H1 (cell line): Measurements from ENCODE around the gene TOM1. TPM values are rescaled to one million over a fixed set of nuclear protein-coding genes. Genes with fewer than 3 reads are reported as not detected.

Source experiments
- CTCF ChIA-PET: fragments of 300-600 bp; sonication (Branson Sonifier 250); formaldehyde crosslinking; loops from one replicate; lab custom pipeline; 2021; ENCODE audit not compliant: partially characterized antibody; lab: Charles Lee
- POLR2A ChIA-PET: fragments of 300-600 bp; sonication (Branson Sonifier 250); formaldehyde crosslinking; loops from one replicate; lab custom pipeline; 2021; ENCODE audit warnings: inconsistent platforms; ENCODE audit not compliant: partially characterized antibody; lab: Charles Lee
- DNase-seq, 2 experiments: peaks; one replicate each; pipeline versions ENCODE4 v3.0.0 to v3.0.0-alpha.2; 2010 to 2022; ENCODE audit warnings: low spot score in 2 of 2, low read depth in 1 of 2, mixed read lengths in 1 of 2
- FAIRE-seq: peaks from 2 replicates; lab custom pipeline; 2011; peaks lifted over from hg19 to GRCh38; lab: Jason Lieb, UNC
- H2AFZ ChIP-seq: 2 replicates; pipeline ENCODE4 v1.8.1; 2012; ENCODE audit warnings: low read length, inconsistent platforms
- H2AK5ac ChIP-seq: 2 replicates; pipeline ENCODE4 v1.6.1; 2013; ENCODE audit warnings: low read depth, low read length
- H2BK120ac ChIP-seq: replicated peaks from 2 replicates; pipeline ENCODE3; 2013; ENCODE audit warnings: low read depth, low read length, inconsistent platforms
- H2BK12ac ChIP-seq: 2 replicates; pipeline ENCODE4 v1.6.1; 2013; ENCODE audit warnings: low read depth, low read length
- H2BK15ac ChIP-seq: 2 replicates; pipeline ENCODE4 v1.6.1; 2013; ENCODE audit warnings: low read length
- H2BK20ac ChIP-seq: 2 replicates; pipeline ENCODE4 v1.6.1; 2013; ENCODE audit warnings: low read length
- H2BK5ac ChIP-seq: 2 replicates; pipeline ENCODE4 v1.6.1; 2013; ENCODE audit warnings: low read depth, low read length
- H3K14ac ChIP-seq: 2 replicates; pipeline ENCODE4 v1.6.1; 2013; ENCODE audit warnings: inconsistent platforms; ENCODE audit not compliant: insufficient read length
- H3K18ac ChIP-seq: 2 replicates; pipeline ENCODE4 v1.6.1; 2013; ENCODE audit warnings: low read length; ENCODE audit errors: extremely low read depth
- H3K23ac ChIP-seq: 2 replicates; pipeline ENCODE4 v1.6.1; 2013; ENCODE audit warnings: inconsistent platforms; ENCODE audit not compliant: insufficient read length
- H3K23me2 ChIP-seq: 2 replicates; pipeline ENCODE4 v1.6.1; 2013; ENCODE audit warnings: low read depth, low read length
- H3K27ac ChIP-seq: 2 replicates; pipeline ENCODE4 v1.6.1; 2011; ENCODE audit warnings: low read depth, low read length, inconsistent platforms
- H3K27me3 ChIP-seq, 4 experiments: replicated peaks in 1 of 4; 1 replicate in 1 of 4; 2 replicates in 3 of 4; pipeline versions ENCODE4 v1.6.1 to v1.8.1; 2011 to 2013; ENCODE audit warnings: low read length in 3 of 4, mild to moderate bottlenecking in 3 of 4, inconsistent platforms in 2 of 4, mixed read lengths in 2 of 4, moderate library complexity in 1 of 4; ENCODE audit not compliant: control insufficient read depth in 3 of 4, insufficient read depth in 3 of 4; ENCODE audit errors: extremely low read depth in 1 of 4
- H3K36me3 ChIP-seq, 4 experiments: 2 replicates each; pipeline versions ENCODE4 v1.6.1 to v1.8.1; 2011 to 2013; ENCODE audit warnings: mild to moderate bottlenecking in 4 of 4, low read length in 3 of 4, moderate library complexity in 2 of 4, control low read depth in 1 of 4, inconsistent platforms in 1 of 4; ENCODE audit not compliant: insufficient read depth in 4 of 4, control insufficient read depth in 2 of 4
- H3K4ac ChIP-seq: replicated peaks from 2 replicates; pipeline ENCODE3; 2013; ENCODE audit warnings: low read length, low read depth, mixed read lengths, inconsistent platforms; ENCODE audit not compliant: insufficient read length
- H3K4me1 ChIP-seq, 4 experiments: replicated peaks in 1 of 4; 1 replicate in 1 of 4; 2 replicates in 3 of 4; pipeline versions ENCODE4 v1.6.1 to v1.8.1; 2011 to 2013; ENCODE audit warnings: low read length in 3 of 4, inconsistent platforms in 2 of 4, mixed read lengths in 1 of 4; ENCODE audit not compliant: insufficient read depth in 4 of 4, control insufficient read depth in 3 of 4
- H3K4me2 ChIP-seq, 2 experiments: 2 replicates each; pipeline versions ENCODE4 v1.6.1 to v1.8.1; 2011 to 2013; ENCODE audit warnings: low read depth in 2 of 2, low read length in 2 of 2, control low read depth in 1 of 2, inconsistent platforms in 1 of 2, mild to moderate bottlenecking in 1 of 2; ENCODE audit not compliant: insufficient read depth in 1 of 2
- H3K4me3 ChIP-seq, 4 experiments: fragments of 200-600, 300-600 bp in 1 of 4; sonication (generic), shearing (Covaris generic), sonication (Bioruptor Twin) in 1 of 4; 2 replicates each; pipeline versions ENCODE4 v1.5.1 to v1.8.1; 2011 to 2016; ENCODE audit warnings: low read length in 4 of 4, low read depth in 3 of 4, control low read depth in 2 of 4, inconsistent platforms in 2 of 4, mild to moderate bottlenecking in 2 of 4, mixed read lengths in 1 of 4, moderate library complexity in 1 of 4; ENCODE audit not compliant: insufficient read depth in 2 of 4; ENCODE audit errors: extremely low read depth in 1 of 4
- H3K56ac ChIP-seq: replicated peaks from 2 replicates; pipeline ENCODE3; 2013; ENCODE audit warnings: low read depth, mild to moderate bottlenecking, mixed read lengths, low read length, inconsistent platforms; ENCODE audit not compliant: insufficient read length
- H3K79me1 ChIP-seq: 2 replicates; pipeline ENCODE4 v1.6.1; 2013; ENCODE audit warnings: low read depth, low read length, control low read depth
- H3K79me2 ChIP-seq, 2 experiments: 2 replicates each; pipeline versions ENCODE4 v1.6.1 to v1.8.1; 2012 to 2013; ENCODE audit warnings: low read length in 2 of 2, mild to moderate bottlenecking in 2 of 2, inconsistent platforms in 1 of 2; ENCODE audit not compliant: insufficient read depth in 2 of 2, control insufficient read depth in 1 of 2
- H3K9ac ChIP-seq, 4 experiments: replicated peaks in 1 of 4; 1 replicate in 1 of 4; 2 replicates in 3 of 4; pipeline versions ENCODE4 v1.6.1 to v1.8.1; 2011 to 2013; ENCODE audit warnings: low read depth in 3 of 4, low read length in 3 of 4, control low read depth in 2 of 4, mild to moderate bottlenecking in 2 of 4, moderate library complexity in 2 of 4, inconsistent platforms in 1 of 4; ENCODE audit errors: extremely low read depth in 1 of 4
- H3K9me3 ChIP-seq, 2 experiments: 2 replicates each; pipeline versions ENCODE4 v1.6.1 to v1.8.1; 2012 to 2013; ENCODE audit warnings: mild to moderate bottlenecking in 2 of 2, moderate library complexity in 2 of 2, control low read depth in 1 of 2, inconsistent platforms in 1 of 2, low read depth in 1 of 2, low read length in 1 of 2, mixed read lengths in 1 of 2; ENCODE audit not compliant: insufficient read depth in 2 of 2
- H4K20me1 ChIP-seq, 2 experiments: replicated peaks in 1 of 2; 2 replicates each; pipeline versions ENCODE3 to v1.8.1; 2011 to 2013; ENCODE audit warnings: inconsistent platforms in 2 of 2, low read length in 2 of 2, mild to moderate bottlenecking in 1 of 2; ENCODE audit not compliant: insufficient read depth in 2 of 2, control insufficient read depth in 1 of 2
- H4K5ac ChIP-seq: 2 replicates; pipeline ENCODE4 v1.6.1; 2013; ENCODE audit warnings: low read length, low read depth, mixed read lengths, inconsistent platforms; ENCODE audit not compliant: insufficient read length
- H4K8ac ChIP-seq: 2 replicates; pipeline ENCODE4 v1.8.0; 2013; ENCODE audit warnings: mild to moderate bottlenecking, moderate library complexity, low read length, inconsistent platforms; ENCODE audit not compliant: insufficient read depth; ENCODE audit errors: extremely low read depth
- H4K91ac ChIP-seq: replicated peaks from 2 replicates; pipeline ENCODE3; 2013; ENCODE audit warnings: low read length, mixed read lengths, inconsistent platforms; ENCODE audit not compliant: insufficient read length
- BACH1 ChIP-seq: IDR thresholded peaks from 2 replicates; pipeline ENCODE4 v1.6.1; 2012; ENCODE audit warnings: low read length, improper control_type of control experiment
- KDM5A ChIP-seq: fragments of 200-600 bp; IDR thresholded peaks from 2 replicates; pipeline ENCODE4 v1.7.1; 2012; ENCODE audit warnings: mild to moderate bottlenecking, low read length, inconsistent platforms, mixed read lengths
- POU5F1 ChIP-seq: IDR thresholded peaks from 2 replicates; pipeline ENCODE4 v1.6.1; 2011; ENCODE audit warnings: low read depth, mild to moderate bottlenecking, low read length, moderate library complexity
- SP4 ChIP-seq: IDR thresholded peaks from 2 replicates; pipeline ENCODE4 v1.6.1; 2012; ENCODE audit warnings: low read length, inconsistent platforms
- YY1 ChIP-seq: IDR thresholded peaks from 2 replicates; pipeline ENCODE4 v1.6.1; 2011; ENCODE audit warnings: low read depth, mild to moderate bottlenecking, low read length
- WGBS, 2 experiments: shearing (Covaris generic) in 1 of 2; methylation state at CpG; one replicate each; pipeline versions ENCODE4 v1.1.6 to v1.1.7; 2013 to 2015; ENCODE audit warnings: low lambda C conversion rate in 2 of 2, mixed read lengths in 2 of 2, inconsistent platforms in 1 of 2, low coverage in 1 of 2, missing lambda C conversion rate in 1 of 2; ENCODE audit not compliant: insufficient replicate concordance in 2 of 2, insufficient coverage in 1 of 2, insufficient read length in 1 of 2; ENCODE audit errors: extremely low coverage in 1 of 2, missing lambda C conversion rate in 1 of 2; 5-methylcytosine and 5-hydroxymethylcytosine counted together
- polyA plus RNA-seq, 7 experiments: library from polyadenylated mRNA; depleted of rRNA in 3 of 7; stranded (reverse) in 5 of 7; unstranded in 2 of 7; fragments of >200 nt in 5 of 7; fragments of 200-250 nt in 2 of 7; gene quantifications; 1 replicate in 5 of 7; 2 replicates in 1 of 7; 4 replicates in 1 of 7; pipeline versions ENCODE4 v1.2.1 to v1.2.3, GENCODE V29; 2011 to 2013; ENCODE audit warnings: missing spikeins in 2 of 7, mixed read lengths in 2 of 7
- total RNA-seq: library from RNA; stranded (reverse); fragmentation: NEBNext Ultra II Directional; extraction: Animal tissue kit (Norgen Biotek cat#: 25700); gene quantifications from 2 replicates; pipeline ENCODE4 v1.2.1, GENCODE V29; 2021

The TOM1 gene
- total and polyA plus RNA-seq, 2 of the 8 experiments (the other 6 are each of a cell fraction or from before 2014, with no cell fraction given) = 25.1 to 39.2 TPM

GRCh38 chr22:35373781-35374180, 74.1 kb downstream of the TOM1 start:
- no peak for FAIRE-seq

More at GRCh38 chr22:35373781-35374180, 74.1 kb downstream of the TOM1 start:
- Histone ChIP-seq H3K4ac (no peak overlapping the region), H3K27me3 (no peaks in the 10 kb centered on the region), H3K18ac (no peak overlapping the region), H3K14ac (peak overlapping the region; percentile 85), H2AFZ (no peak overlapping the region), H3K79me2 (no peaks in the 10 kb centered on the region), H3K4me3 (no peak overlapping the region), H3K4me1 (peaks cover 21 to 32% (median 22%) of the 10 kb centered on the region in 4 experiments), H2BK5ac (no peak overlapping the region), H3K79me1 (no peaks in the 10 kb centered on the region), H2BK120ac (no peak overlapping the region), H4K20me1 (no peaks in the 10 kb centered on the region), H2BK20ac (no peak overlapping the region), H2AK5ac (no peak overlapping the region), H3K27ac (no peak overlapping the region), H3K9ac (no peak overlapping the region), H3K9me3 (no peaks in the 10 kb centered on the region), H3K23me2 (peaks cover 4% of the 10 kb centered on the region; the same call in 1 of the 2 replicates), H3K56ac (no peak overlapping the region), H4K5ac (no peak overlapping the region), H2BK15ac (no peak overlapping the region), H4K8ac (no peak overlapping the region)
- CTCF ChIA-PET = interaction anchor here (1.3 kb wide), 1 partner anchor 37 kb away, joined by 4 read pairs; no protein-coding TSS in a partner anchor
- 78% methylated on average over 6 of the region's 6 CpGs; no CpG with 5 or more reads in 1 of the 2 experiments for WGBS, 2 experiments
- POLR2A ChIA-PET = interaction anchor here (1.7 to 57.4 kb wide), 2 partner anchors 15 to 41 kb away, joined by 3 to 1995 read pairs; partner anchors contain the start of gene MCM5
- no peak for DNase-seq
- TF ChIP-seq POU5F1 (no peak), BACH1 (no peak), SP4 (no peak), KDM5A (no peak), YY1 (no peak)
- TF ChIP-seq, all 59 proteins: peak for 0
- no peak overlapping the region for H3K4me2 ChIP-seq
- no peak overlapping the region for H3K23ac ChIP-seq
- H2BK12ac ChIP-seq = peak overlapping the region; percentile 21; the same call in 1 of the 2 replicates
- H4K91ac ChIP-seq = no peak overlapping the region
- H3K36me3 ChIP-seq = no peaks in the 10 kb centered on the region
